C4-2B (cell line): ENCODE measurements around the gene RPS19BP1.

Source experiments
- ZFX ChIP-seq: fragments of 450-650 bp; IDR thresholded peaks from 2 replicates; pipeline ENCODE4 v1.6.1; 2017
- TF ChIP-seq, protein P1 (sequence below): fragments of 450-650 bp; conservative IDR thresholded peaks from 2 replicates; pipeline ENCODE4 v1.5.1; 2017; ENCODE audit warnings: mild to moderate bottlenecking

DNA sequence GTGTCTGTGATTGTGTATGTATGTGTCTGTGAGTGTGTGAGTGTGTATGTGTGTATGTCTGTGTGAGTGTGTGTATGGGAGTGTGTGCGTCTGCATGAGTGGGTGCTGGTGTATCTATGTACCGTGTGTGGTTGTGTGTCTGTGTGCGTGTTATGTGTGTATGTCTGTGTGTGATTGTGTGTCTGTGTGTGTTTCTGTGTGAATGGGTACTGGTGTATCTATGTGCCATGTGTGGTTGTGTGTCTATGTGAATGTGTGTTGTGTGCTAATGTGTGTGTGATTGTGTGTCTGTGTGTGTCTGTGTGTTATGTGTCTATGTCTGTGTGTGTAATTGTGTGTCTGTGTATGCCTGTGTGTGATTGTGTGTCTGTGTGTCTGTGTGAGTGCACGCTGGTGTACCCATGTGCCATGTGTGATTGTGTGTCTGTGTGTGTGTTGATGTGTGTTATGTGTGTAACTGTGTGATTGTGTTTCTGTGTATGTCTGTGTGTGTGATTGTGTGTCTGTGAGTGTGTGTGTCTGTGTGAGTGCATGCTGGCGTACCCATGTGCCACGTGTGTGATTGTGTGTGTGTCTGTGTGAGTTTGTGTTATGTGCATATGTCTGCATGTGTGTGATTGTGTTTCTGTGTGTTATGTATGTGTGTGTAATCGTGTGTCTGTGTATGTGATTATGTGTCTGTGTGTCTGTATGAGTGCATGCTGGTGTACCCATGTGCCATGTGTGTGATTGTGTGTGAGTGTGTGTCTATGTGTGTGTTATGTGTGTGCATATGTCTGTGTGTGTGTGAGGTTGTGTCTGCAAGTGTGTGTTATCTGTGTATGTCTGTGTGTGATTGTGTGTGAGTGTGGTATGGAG, 31.3 kb upstream of the RPS19BP1 start:
- TF ChIP-seq, protein P1, sequence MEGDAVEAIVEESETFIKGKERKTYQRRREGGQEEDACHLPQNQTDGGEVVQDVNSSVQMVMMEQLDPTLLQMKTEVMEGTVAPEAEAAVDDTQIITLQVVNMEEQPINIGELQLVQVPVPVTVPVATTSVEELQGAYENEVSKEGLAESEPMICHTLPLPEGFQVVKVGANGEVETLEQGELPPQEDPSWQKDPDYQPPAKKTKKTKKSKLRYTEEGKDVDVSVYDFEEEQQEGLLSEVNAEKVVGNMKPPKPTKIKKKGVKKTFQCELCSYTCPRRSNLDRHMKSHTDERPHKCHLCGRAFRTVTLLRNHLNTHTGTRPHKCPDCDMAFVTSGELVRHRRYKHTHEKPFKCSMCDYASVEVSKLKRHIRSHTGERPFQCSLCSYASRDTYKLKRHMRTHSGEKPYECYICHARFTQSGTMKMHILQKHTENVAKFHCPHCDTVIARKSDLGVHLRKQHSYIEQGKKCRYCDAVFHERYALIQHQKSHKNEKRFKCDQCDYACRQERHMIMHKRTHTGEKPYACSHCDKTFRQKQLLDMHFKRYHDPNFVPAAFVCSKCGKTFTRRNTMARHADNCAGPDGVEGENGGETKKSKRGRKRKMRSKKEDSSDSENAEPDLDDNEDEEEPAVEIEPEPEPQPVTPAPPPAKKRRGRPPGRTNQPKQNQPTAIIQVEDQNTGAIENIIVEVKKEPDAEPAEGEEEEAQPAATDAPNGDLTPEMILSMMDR, result no peak
- no peak for TF ChIP-seq ZFX
